GM19035 (cell line): ENCODE data around the gene NME1.

ENCODE experiments used
- ATAC-seq: cut with Tn5 transposase; IDR thresholded peaks from one replicate; pipeline ENCODE4 v1.9.1; 2021; ENCODE audit not compliant: unreplicated experiment

NME1 gene

GRCh38 chr17:51189162-51189561, 35.8 kb downstream of the NME1 start:
- ATAC-seq: no peak

- no peak for ATAC-seq
These were observed 36.3 kb downstream of the NME1 start for GRCh38 chr17:51189628-51190027.

- no peak for ATAC-seq
These were observed 38.5 kb downstream of the NME1 start for GRCh38 chr17:51191895-51192294.

GRCh38 chr17:51197754-51198153, 44.4 kb downstream of the NME1 start:
- ATAC-seq: no peak

- ATAC-seq: no peak
These were observed 46.9 kb downstream of the NME1 start for GRCh38 chr17:51200295-51200694.

GRCh38 chr17:51200846-51201245, 47.5 kb downstream of the NME1 start:
- ATAC-seq: no peak

GRCh38 chr17:51203838-51204237, 50.5 kb downstream of the NME1 start:
- no peak for ATAC-seq
